ENCODE results near the gene CLCA4.

DNA sequence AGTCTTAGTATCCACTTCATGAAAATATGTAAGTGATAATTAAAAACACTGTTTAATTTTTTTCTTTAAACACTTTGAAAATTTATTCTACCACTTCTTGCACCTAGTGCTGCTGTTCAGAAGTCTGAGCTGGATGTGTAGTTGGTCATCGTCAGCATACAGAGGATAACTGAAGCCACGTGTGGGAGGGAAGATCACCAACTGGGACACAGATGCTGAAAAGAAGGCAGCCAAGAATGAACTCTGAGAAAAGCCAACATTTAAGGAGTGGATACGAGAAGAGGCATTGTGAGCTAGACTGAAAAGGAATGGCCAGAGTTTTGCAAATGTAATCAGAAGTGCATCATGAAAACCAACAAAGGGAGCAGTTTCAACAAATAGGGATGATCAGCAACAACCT lies 24.6 kb upstream of the CLCA4 start:
- TF ChIP-seq MYC (IDR thresholded peaks at IDR 0.05; ENCODE audit: insufficient read depth, insufficient read length, insufficient replicate concordance, low read length, severe bottlenecking) (no peak), CTCF (IDR thresholded peaks at IDR 0.05 in 2 of 3, conservative IDR thresholded peaks at IDR 0.05 in 1 of 3; ENCODE audit: control insufficient read depth in 2 of 3, extremely low read depth in 1 of 3, insufficient read depth in 1 of 3, low read depth in 3 of 3, low read length in 3 of 3) (no peak), TAF1 (IDR thresholded peaks at IDR 0.05; ENCODE audit: borderline replicate concordance, low read depth, low read length) (no peak)

Measured in GM12878 (cell line).